Measurements from ENCODE around the gene DSPP.
"Not testable (repeated sequence)": the region's sequence is repeated elsewhere in the genome, so short reads cannot be mapped to it uniquely, and the experiment has no call there.

DSPP gene

GRCh38 chr4:87608229-87608628 lies at the start of gene DSPP:
Gene DSPP (plus strand): TSS chr4:87608529. CDS start chr4:87610909, 2,380 bp downstream.
- Mint-ChIP-seq H3K27ac (ENCODE audit: low read depth) (no peak within 1 kb of the TSS), H3K36me3 (ENCODE audit: insufficient read depth) (no peaks in the 10 kb centered on the region), H3K4me3 (no peak within 1 kb of the TSS), H3K27me3 (peaks cover 7% of the 10 kb centered on the region), H3K9me3 (no peaks in the 10 kb centered on the region), H3K4me1 (no peaks in the 10 kb centered on the region)
- DNase-seq (ENCODE audit: low spot score in 2 of 2) (no peak), ATAC-seq (replicated peaks; ENCODE audit: extremely low read depth, poor library complexity, severe bottlenecking) (no peak)

- no peak overlapping the region for H3K27ac Mint-ChIP-seq (ENCODE audit: low read depth)
- H3K36me3 Mint-ChIP-seq (ENCODE audit: insufficient read depth), result no peaks in the 10 kb centered on the region
- no peak overlapping the region for H3K4me3 Mint-ChIP-seq
Observed at GRCh38 chr4:87559090-87559837, 49.1 kb upstream of the DSPP start.

GRCh38 chr4:87560802-87561201 lies 47.5 kb upstream of the DSPP start:
- Mint-ChIP-seq H3K27ac (ENCODE audit: low read depth) (no peak overlapping the region), H3K27me3 (peaks cover 5% of the 10 kb centered on the region), H3K9me3 (no peaks in the 10 kb centered on the region), H3K4me1 (peaks cover 6% of the 10 kb centered on the region), H3K4me3 (no peak overlapping the region), H3K36me3 (ENCODE audit: insufficient read depth) (no peaks in the 10 kb centered on the region)
- ATAC-seq (replicated peaks; ENCODE audit: extremely low read depth, poor library complexity, severe bottlenecking) (no peak), DNase-seq (ENCODE audit: low spot score in 2 of 2) (no peak)

More at GRCh38 chr4:87559090-87559837, 49.1 kb upstream of the DSPP start:
- H3K4me1 Mint-ChIP-seq, result peaks cover 6% of the 10 kb centered on the region
- no peaks in the 10 kb centered on the region for H3K27me3 Mint-ChIP-seq
- DNase-seq (ENCODE audit: low spot score in 2 of 2) (peak in 1 of 2 donors; percentile 13), ATAC-seq (replicated peaks; ENCODE audit: extremely low read depth, poor library complexity, severe bottlenecking) (peak; percentile 80)
- H3K9me3 Mint-ChIP-seq, result no peaks in the 10 kb centered on the region

GRCh38 chr4:87565746-87566145 lies 42.6 kb upstream of the DSPP start:
- H3K4me1 Mint-ChIP-seq, result no peaks in the 10 kb centered on the region
- DNase-seq (ENCODE audit: low spot score in 2 of 2) (no peak), ATAC-seq (replicated peaks; ENCODE audit: extremely low read depth, poor library complexity, severe bottlenecking) (no peak)
- H3K4me3 Mint-ChIP-seq, result no peak overlapping the region
- no peaks in the 10 kb centered on the region for H3K9me3 Mint-ChIP-seq
- H3K27me3 Mint-ChIP-seq, result peaks cover 25% of the 10 kb centered on the region
- no peak overlapping the region for H3K27ac Mint-ChIP-seq (ENCODE audit: low read depth)
- no peaks in the 10 kb centered on the region for H3K36me3 Mint-ChIP-seq (ENCODE audit: insufficient read depth)

GRCh38 chr4:87566276-87566675 lies 42.1 kb upstream of the DSPP start:
- H3K27me3 Mint-ChIP-seq, result peaks cover 30% of the 10 kb centered on the region

GRCh38 chr4:87567191-87567590 lies 41.1 kb upstream of the DSPP start:
- H3K27me3 Mint-ChIP-seq, result peaks cover 39% of the 10 kb centered on the region
- H3K9me3 Mint-ChIP-seq, result no peaks in the 10 kb centered on the region
- no peaks in the 10 kb centered on the region for H3K4me1 Mint-ChIP-seq
- ATAC-seq (replicated peaks; ENCODE audit: extremely low read depth, poor library complexity, severe bottlenecking) (no peak), DNase-seq (ENCODE audit: low spot score in 2 of 2) (no peak)
- no peak overlapping the region for H3K4me3 Mint-ChIP-seq
- H3K27ac Mint-ChIP-seq (ENCODE audit: low read depth), result no peak overlapping the region
- no peaks in the 10 kb centered on the region for H3K36me3 Mint-ChIP-seq (ENCODE audit: insufficient read depth)

More at GRCh38 chr4:87566276-87566675, 42.1 kb upstream of the DSPP start:
- DNase-seq (ENCODE audit: low spot score in 2 of 2) (no peak), ATAC-seq (replicated peaks; ENCODE audit: extremely low read depth, poor library complexity, severe bottlenecking) (no peak)
- no peaks in the 10 kb centered on the region for H3K36me3 Mint-ChIP-seq (ENCODE audit: insufficient read depth)
- H3K9me3 Mint-ChIP-seq, result no peaks in the 10 kb centered on the region
- H3K4me3 Mint-ChIP-seq, result no peak overlapping the region
- H3K4me1 Mint-ChIP-seq, result no peaks in the 10 kb centered on the region
- H3K27ac Mint-ChIP-seq (ENCODE audit: low read depth), result no peak overlapping the region

GRCh38 chr4:87570290-87570805 lies 38.0 kb upstream of the DSPP start:
- DNase-seq (ENCODE audit: low spot score in 2 of 2), result no peak
- Mint-ChIP-seq H3K36me3 (ENCODE audit: insufficient read depth) (no peaks in the 10 kb centered on the region), H3K27ac (ENCODE audit: low read depth) (no peak overlapping the region), H3K9me3 (no peaks in the 10 kb centered on the region), H3K4me1 (no peaks in the 10 kb centered on the region), H3K4me3 (no peak overlapping the region), H3K27me3 (peaks cover 57% of the 10 kb centered on the region)
- no peak for ATAC-seq (replicated peaks; ENCODE audit: extremely low read depth, poor library complexity, severe bottlenecking)

GRCh38 chr4:87574376-87574775 lies 34.0 kb upstream of the DSPP start:
- not testable (repeated sequence) for H3K9me3 Mint-ChIP-seq; H3K27ac Mint-ChIP-seq (ENCODE audit: low read depth); H3K36me3 Mint-ChIP-seq (ENCODE audit: insufficient read depth); H3K4me3 Mint-ChIP-seq; DNase-seq (ENCODE audit: low spot score in 2 of 2); ATAC-seq (replicated peaks; ENCODE audit: extremely low read depth, poor library complexity, severe bottlenecking); H3K4me1 Mint-ChIP-seq
- peaks cover 37% of the 10 kb centered on the region for H3K27me3 Mint-ChIP-seq

- H3K36me3 Mint-ChIP-seq (ENCODE audit: insufficient read depth), result no peaks in the 10 kb centered on the region
- no peaks in the 10 kb centered on the region for H3K4me1 Mint-ChIP-seq
- H3K27ac Mint-ChIP-seq (ENCODE audit: low read depth), result no peak overlapping the region
- no peaks in the 10 kb centered on the region for H3K9me3 Mint-ChIP-seq
- DNase-seq (ENCODE audit: low spot score in 2 of 2) (no peak), ATAC-seq (replicated peaks; ENCODE audit: extremely low read depth, poor library complexity, severe bottlenecking) (no peak)
- H3K4me3 Mint-ChIP-seq, result no peak overlapping the region
- peaks cover 42% of the 10 kb centered on the region for H3K27me3 Mint-ChIP-seq
Observed at GRCh38 chr4:87574996-87575395, 33.3 kb upstream of the DSPP start.

- Mint-ChIP-seq H3K4me3 (no peak overlapping the region), H3K27me3 (peaks cover 46% of the 10 kb centered on the region), H3K4me1 (no peaks in the 10 kb centered on the region), H3K27ac (ENCODE audit: low read depth) (no peak overlapping the region), H3K36me3 (ENCODE audit: insufficient read depth) (no peaks in the 10 kb centered on the region), H3K9me3 (no peaks in the 10 kb centered on the region)
- no peak for ATAC-seq (replicated peaks; ENCODE audit: extremely low read depth, poor library complexity, severe bottlenecking)
- DNase-seq (ENCODE audit: low spot score in 2 of 2), result no peak
Observed at GRCh38 chr4:87575408-87575807, 32.9 kb upstream of the DSPP start.

GRCh38 chr4:87575983-87576382 lies 32.3 kb upstream of the DSPP start:
- no peaks in the 10 kb centered on the region for H3K9me3 Mint-ChIP-seq
- H3K27me3 Mint-ChIP-seq, result peaks cover 41% of the 10 kb centered on the region
- ATAC-seq (replicated peaks; ENCODE audit: extremely low read depth, poor library complexity, severe bottlenecking) (no peak), DNase-seq (ENCODE audit: low spot score in 2 of 2) (no peak)
- H3K4me3 Mint-ChIP-seq, result no peak overlapping the region
- no peaks in the 10 kb centered on the region for H3K36me3 Mint-ChIP-seq (ENCODE audit: insufficient read depth)
- no peaks in the 10 kb centered on the region for H3K4me1 Mint-ChIP-seq
- no peak overlapping the region for H3K27ac Mint-ChIP-seq (ENCODE audit: low read depth)

GRCh38 chr4:87579478-87579877 lies 28.9 kb upstream of the DSPP start:
- Mint-ChIP-seq H3K36me3 (ENCODE audit: insufficient read depth) (no peaks in the 10 kb centered on the region), H3K27ac (ENCODE audit: low read depth) (no peak overlapping the region), H3K27me3 (peaks cover 10% of the 10 kb centered on the region), H3K4me3 (no peak overlapping the region), H3K9me3 (no peaks in the 10 kb centered on the region), H3K4me1 (no peaks in the 10 kb centered on the region)
- ATAC-seq (replicated peaks; ENCODE audit: extremely low read depth, poor library complexity, severe bottlenecking) (no peak), DNase-seq (ENCODE audit: low spot score in 2 of 2) (no peak)

- no peak overlapping the region for H3K27ac Mint-ChIP-seq (ENCODE audit: low read depth)
- ATAC-seq (replicated peaks; ENCODE audit: extremely low read depth, poor library complexity, severe bottlenecking), result no peak
Observed at GRCh38 chr4:87580057-87580456, 28.3 kb upstream of the DSPP start.

More at GRCh38 chr4:87580057-87580456, 28.3 kb upstream of the DSPP start:
- Mint-ChIP-seq H3K4me1 (no peaks in the 10 kb centered on the region), H3K4me3 (no peak overlapping the region), H3K9me3 (no peaks in the 10 kb centered on the region), H3K36me3 (ENCODE audit: insufficient read depth) (no peaks in the 10 kb centered on the region), H3K27me3 (peaks cover 10% of the 10 kb centered on the region)
- no peak for DNase-seq (ENCODE audit: low spot score in 2 of 2)

All from central memory CD8-positive, alpha-beta T cell (primary cell).